Measurements from ENCODE around the gene RCN1. TPM values are rescaled to one million over a fixed set of nuclear protein-coding genes. Genes with fewer than 3 reads are reported as not detected.
"Not testable (repeated sequence)": the region's sequence is repeated elsewhere in the genome, so short reads cannot be mapped to it uniquely, and the experiment has no call there.

Gene RCN1
- total RNA-seq, 1 experiment from 2014 or later = 412 TPM

DNA sequence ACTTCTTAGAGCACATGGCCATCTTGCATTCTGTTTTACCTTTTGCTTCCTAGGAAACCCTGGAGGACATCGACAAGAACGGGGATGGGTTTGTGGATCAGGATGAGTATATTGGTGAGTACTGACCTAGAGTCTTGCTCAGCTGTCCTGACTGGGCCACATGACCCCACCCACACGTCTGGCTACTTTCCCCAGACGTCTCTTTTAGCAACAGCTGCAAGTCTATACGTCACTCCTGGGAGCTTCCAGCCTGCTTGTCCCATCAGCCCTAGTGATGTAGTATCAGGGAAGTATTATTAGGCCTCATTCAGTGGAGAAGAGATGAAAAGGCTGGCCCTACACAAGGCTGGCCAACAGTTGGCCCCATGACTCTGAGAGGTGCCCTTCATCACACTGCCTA is 9.6 kb downstream of the RCN1 start:
- H3K27me3 ChIP-seq (replicated peaks; ENCODE audit: insufficient read depth, low read depth, low read length, poor library complexity) = no peaks in the 10 kb centered on the region
- no peak overlapping the region for H3K27ac ChIP-seq (ENCODE audit: low read depth, low read length, poor library complexity, severe bottlenecking)
- intact Hi-C loops (cut with micrococcal nuclease; ENCODE audit: unreplicated experiment) = no loop called here
- H3K4me3 ChIP-seq (ENCODE audit: low read depth, low read length, poor library complexity, severe bottlenecking) = no peak overlapping the region
- H3K9me3 ChIP-seq (ENCODE audit: low read depth, low read length, poor library complexity, severe bottlenecking) = no peaks in the 10 kb centered on the region
- H3K4me1 ChIP-seq (ENCODE audit: insufficient read depth, low read length, poor library complexity, severe bottlenecking) = no peaks in the 10 kb centered on the region
- POLR2A ChIA-PET (ENCODE audit: low non-redundant PET) = no interaction called here
- DNase-seq (ENCODE audit: low spot score) = no peak
- no peak for TF ChIP-seq EZH2 (IDR thresholded peaks at IDR 0.05; ENCODE audit: borderline replicate concordance, low read depth, low read length, poor library complexity, severe bottlenecking)
- TF ChIP-seq, protein P1, sequence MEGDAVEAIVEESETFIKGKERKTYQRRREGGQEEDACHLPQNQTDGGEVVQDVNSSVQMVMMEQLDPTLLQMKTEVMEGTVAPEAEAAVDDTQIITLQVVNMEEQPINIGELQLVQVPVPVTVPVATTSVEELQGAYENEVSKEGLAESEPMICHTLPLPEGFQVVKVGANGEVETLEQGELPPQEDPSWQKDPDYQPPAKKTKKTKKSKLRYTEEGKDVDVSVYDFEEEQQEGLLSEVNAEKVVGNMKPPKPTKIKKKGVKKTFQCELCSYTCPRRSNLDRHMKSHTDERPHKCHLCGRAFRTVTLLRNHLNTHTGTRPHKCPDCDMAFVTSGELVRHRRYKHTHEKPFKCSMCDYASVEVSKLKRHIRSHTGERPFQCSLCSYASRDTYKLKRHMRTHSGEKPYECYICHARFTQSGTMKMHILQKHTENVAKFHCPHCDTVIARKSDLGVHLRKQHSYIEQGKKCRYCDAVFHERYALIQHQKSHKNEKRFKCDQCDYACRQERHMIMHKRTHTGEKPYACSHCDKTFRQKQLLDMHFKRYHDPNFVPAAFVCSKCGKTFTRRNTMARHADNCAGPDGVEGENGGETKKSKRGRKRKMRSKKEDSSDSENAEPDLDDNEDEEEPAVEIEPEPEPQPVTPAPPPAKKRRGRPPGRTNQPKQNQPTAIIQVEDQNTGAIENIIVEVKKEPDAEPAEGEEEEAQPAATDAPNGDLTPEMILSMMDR (conservative IDR thresholded peaks at IDR 0.05; ENCODE audit: low read depth, low read length) = no peak
- CTCF ChIA-PET = interaction anchor here (1.0 kb wide), 1 partner anchor 82 kb away, joined by 3 read pairs; no protein-coding TSS in a partner anchor
- no TSS peak for BruUV-seq (replicated peaks)
- peaks cover 86% of the 10 kb centered on the region for H3K36me3 ChIP-seq (ENCODE audit: insufficient read depth, low read length, poor library complexity, severe bottlenecking)

DNA sequence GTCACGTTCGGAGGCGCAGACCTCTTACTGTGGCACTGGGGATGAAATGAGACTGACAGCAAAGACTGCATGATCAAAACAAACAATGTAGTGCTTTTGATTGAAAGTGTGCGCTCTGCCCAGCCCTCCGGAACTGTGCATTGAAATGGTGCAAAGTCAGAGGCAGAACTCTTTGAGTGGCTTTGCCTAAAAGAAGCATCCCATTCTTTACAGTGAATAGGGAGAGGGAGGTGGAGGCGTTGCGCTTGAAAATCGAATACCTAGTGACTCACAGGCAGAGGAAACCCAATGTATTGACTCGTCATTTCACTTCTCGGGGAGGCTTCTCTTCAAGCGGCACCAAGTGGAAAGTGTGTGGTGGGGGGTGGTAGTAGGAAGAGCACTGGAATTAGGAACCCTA is 10.9 kb downstream of the RCN1 start:
- POLR2A ChIA-PET (ENCODE audit: low non-redundant PET) = interaction anchor here (0.6 kb wide), 1 partner anchor 20 kb away, joined by 3 read pairs; no protein-coding TSS in a partner anchor
- Histone ChIP-seq H3K36me3 (ENCODE audit: insufficient read depth, low read length, poor library complexity, severe bottlenecking) (peaks cover 89% of the 10 kb centered on the region), H3K27ac (ENCODE audit: low read depth, low read length, poor library complexity, severe bottlenecking) (no peak overlapping the region), H3K4me3 (ENCODE audit: low read depth, low read length, poor library complexity, severe bottlenecking) (no peak overlapping the region), H3K4me1 (ENCODE audit: insufficient read depth, low read length, poor library complexity, severe bottlenecking) (no peaks in the 10 kb centered on the region), H3K9me3 (ENCODE audit: low read depth, low read length, poor library complexity, severe bottlenecking) (no peaks in the 10 kb centered on the region), H3K27me3 (replicated peaks; ENCODE audit: insufficient read depth, low read depth, low read length, poor library complexity) (no peaks in the 10 kb centered on the region)
- CTCF ChIA-PET = interaction anchor here (1.0 kb wide), 1 partner anchor 81 kb away, joined by 3 read pairs; no protein-coding TSS in a partner anchor
- intact Hi-C loops (cut with micrococcal nuclease; ENCODE audit: unreplicated experiment) = no loop called here
- no TSS peak for BruUV-seq (replicated peaks)
- DNase-seq (ENCODE audit: low spot score) = no peak
- no peak for TF ChIP-seq EZH2 (IDR thresholded peaks at IDR 0.05; ENCODE audit: borderline replicate concordance, low read depth, low read length, poor library complexity, severe bottlenecking)
- TF ChIP-seq, protein P1 (conservative IDR thresholded peaks at IDR 0.05; ENCODE audit: low read depth, low read length) = no peak

DNA sequence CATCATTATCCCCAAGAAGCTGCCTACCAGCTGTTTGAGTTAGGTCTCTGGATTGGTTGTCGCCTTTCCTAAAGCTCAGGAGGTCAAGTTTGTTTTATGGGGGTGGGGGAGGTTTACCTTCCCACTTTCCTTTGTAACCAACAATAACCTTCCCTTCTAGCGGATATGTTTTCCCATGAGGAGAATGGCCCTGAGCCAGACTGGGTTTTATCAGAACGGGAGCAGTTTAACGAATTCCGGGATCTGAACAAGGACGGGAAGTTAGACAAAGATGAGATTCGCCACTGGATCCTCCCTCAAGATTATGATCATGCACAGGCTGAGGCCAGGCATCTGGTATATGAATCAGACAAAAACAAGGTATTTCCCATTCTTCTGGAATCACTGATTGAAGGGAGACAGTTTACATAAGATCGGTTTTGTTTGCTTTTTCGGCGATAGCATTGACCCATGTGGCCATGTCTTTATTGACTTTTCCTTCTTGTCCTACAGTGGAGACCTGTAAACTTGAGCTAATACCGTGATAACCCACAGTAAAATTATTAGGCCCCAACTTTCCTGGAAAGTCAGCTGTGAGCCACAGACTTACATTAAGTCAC is 12.3 kb downstream of the RCN1 start:
- DNase-seq (ENCODE audit: low spot score); H3K4me1 ChIP-seq (ENCODE audit: insufficient read depth, low read length, poor library complexity, severe bottlenecking); H3K27me3 ChIP-seq (replicated peaks; ENCODE audit: insufficient read depth, low read depth, low read length, poor library complexity); CTCF ChIA-PET; POLR2A ChIA-PET (ENCODE audit: low non-redundant PET); BruUV-seq (replicated peaks); H3K27ac ChIP-seq (ENCODE audit: low read depth, low read length, poor library complexity, severe bottlenecking); H3K4me3 ChIP-seq (ENCODE audit: low read depth, low read length, poor library complexity, severe bottlenecking); intact Hi-C loops (cut with micrococcal nuclease; ENCODE audit: unreplicated experiment); H3K9me3 ChIP-seq (ENCODE audit: low read depth, low read length, poor library complexity, severe bottlenecking): not testable (repeated sequence)
- H3K36me3 ChIP-seq (ENCODE audit: insufficient read depth, low read length, poor library complexity, severe bottlenecking) = peaks cover 75% of the 10 kb centered on the region

DNA sequence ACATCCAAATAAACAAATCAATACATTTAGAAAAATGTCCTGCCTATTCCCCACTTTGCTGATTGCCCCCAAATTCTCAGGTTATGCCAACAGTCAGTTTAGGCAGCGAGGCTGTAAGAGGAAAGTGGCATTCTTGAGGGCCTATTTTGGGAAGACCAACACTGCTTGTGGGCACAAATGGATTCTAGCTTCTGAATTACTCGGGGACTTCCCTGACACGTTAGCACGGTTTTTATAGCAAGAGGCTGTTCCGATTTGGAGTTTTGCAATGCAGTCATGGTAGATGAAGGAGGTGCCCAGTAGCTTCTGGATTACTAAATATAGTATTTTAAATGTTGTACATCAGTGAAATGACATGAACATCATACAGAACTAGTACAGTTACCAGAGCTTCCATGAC is 13.1 kb downstream of the RCN1 start:
- H3K36me3 ChIP-seq (ENCODE audit: insufficient read depth, low read length, poor library complexity, severe bottlenecking) = peaks cover 68% of the 10 kb centered on the region
- POLR2A ChIA-PET (ENCODE audit: low non-redundant PET) = no interaction called here

More for the DNA sequence above, 13.1 kb downstream of the RCN1 start:
- BruUV-seq (replicated peaks) = no TSS peak
- Histone ChIP-seq H3K27ac (ENCODE audit: low read depth, low read length, poor library complexity, severe bottlenecking) (no peak overlapping the region), H3K4me3 (ENCODE audit: low read depth, low read length, poor library complexity, severe bottlenecking) (no peak overlapping the region), H3K27me3 (replicated peaks; ENCODE audit: insufficient read depth, low read depth, low read length, poor library complexity) (no peaks in the 10 kb centered on the region), H3K4me1 (ENCODE audit: insufficient read depth, low read length, poor library complexity, severe bottlenecking) (no peaks in the 10 kb centered on the region), H3K9me3 (ENCODE audit: low read depth, low read length, poor library complexity, severe bottlenecking) (no peaks in the 10 kb centered on the region)
- DNase-seq (ENCODE audit: low spot score) = no peak
- CTCF ChIA-PET = no interaction called here
- TF ChIP-seq EZH2 (IDR thresholded peaks at IDR 0.05; ENCODE audit: borderline replicate concordance, low read depth, low read length, poor library complexity, severe bottlenecking) = no peak
- TF ChIP-seq, protein P1 (conservative IDR thresholded peaks at IDR 0.05; ENCODE audit: low read depth, low read length) = no peak
- intact Hi-C loops (cut with micrococcal nuclease; ENCODE audit: unreplicated experiment) = no loop called here
